GM12878 (cell line): Measurements from ENCODE around the gene ZNF260. TPM values are rescaled to one million over a fixed set of nuclear protein-coding genes. Genes with fewer than 3 reads are reported as not detected.

Experiments used
- ATF2 ChIP-seq: IDR thresholded peaks from 2 replicates; pipeline ENCODE4 v1.6.1; 2012; ENCODE audit warnings: low read length, inconsistent platforms
- ATF7 ChIP-seq: fragments of 450-650 bp; IDR thresholded peaks from 2 replicates; pipeline ENCODE4 v1.6.1; 2016; ENCODE audit warnings: low read depth, mild to moderate bottlenecking
- BMI1 ChIP-seq: fragments of 450-650 bp; IDR thresholded peaks from 2 replicates; pipeline ENCODE4 v1.6.1; 2016; ENCODE audit warnings: mild to moderate bottlenecking, moderate library complexity, borderline replicate concordance
- CBFB ChIP-seq: IDR thresholded peaks from 2 replicates; pipeline ENCODE4 v1.6.1; 2016; ENCODE audit warnings: antibody characterized with exemption, low read depth
- E4F1 ChIP-seq: fragments of 450-650 bp; IDR thresholded peaks from 2 replicates; pipeline ENCODE4 v1.6.1; 2018; ENCODE audit warnings: borderline replicate concordance, mild to moderate bottlenecking; ENCODE audit not compliant: partially characterized antibody
- FOXM1 ChIP-seq: IDR thresholded peaks from 2 replicates; pipeline ENCODE4 v1.6.1; 2012; ENCODE audit warnings: low read depth, mild to moderate bottlenecking, inconsistent platforms, low read length, moderate library complexity
- JUND ChIP-seq: IDR thresholded peaks from 2 replicates; pipeline ENCODE4 v1.6.1; 2012; ENCODE audit warnings: low read depth, mild to moderate bottlenecking, low read length, improper control_type of control experiment, moderate library complexity
- NR2C2 ChIP-seq: IDR thresholded peaks from 2 replicates; pipeline ENCODE4 v1.6.1; 2011; ENCODE audit warnings: borderline replicate concordance, low read depth; ENCODE audit not compliant: control insufficient read depth, insufficient read length
- PKNOX1 ChIP-seq: fragments of 450-650 bp; IDR thresholded peaks from 2 replicates; pipeline ENCODE4 v1.6.1; 2016; ENCODE audit warnings: mild to moderate bottlenecking
- RB1 ChIP-seq: fragments of 450-650 bp; formaldehyde crosslinking; IDR thresholded peaks from 2 replicates; pipeline ENCODE4 v1.6.1; 2017; ENCODE audit warnings: mild to moderate bottlenecking, borderline replicate concordance
- RBBP5 ChIP-seq: fragments of 200-600 bp; sonication (generic); conservative IDR thresholded peaks from 2 replicates; pipeline ENCODE4 v1.6.1; 2016
- SREBF1 ChIP-seq: IDR thresholded peaks from 2 replicates; pipeline ENCODE4 v1.6.1; 2012; ENCODE audit warnings: mild to moderate bottlenecking, low read length
- SRF ChIP-seq, 2 experiments: IDR thresholded peaks; 2 replicates each; pipeline ENCODE4 v1.6.1; 2011; ENCODE audit warnings: low read depth in 2 of 2, low read length in 2 of 2, mild to moderate bottlenecking in 1 of 2, moderate library complexity in 1 of 2
- SUPT20H ChIP-seq: IDR thresholded peaks from 2 replicates; pipeline ENCODE4 v1.6.1; 2011; ENCODE audit warnings: low read depth, mild to moderate bottlenecking, low read length, moderate library complexity, borderline replicate concordance; ENCODE audit not compliant: control insufficient read depth
- WRNIP1 ChIP-seq: IDR thresholded peaks from 2 replicates; pipeline ENCODE4 v1.6.1; 2011; ENCODE audit warnings: low read depth, low read length, improper control_type of control experiment, borderline replicate concordance
- ZNF622 ChIP-seq: fragments of 450-650 bp; IDR thresholded peaks from 2 replicates; pipeline ENCODE4 v1.6.1; 2017; ENCODE audit warnings: mild to moderate bottlenecking, inconsistent platforms
- polyA plus RNA-seq, 11 experiments: library from polyadenylated mRNA; depleted of rRNA in 4 of 11; unstranded in 6 of 11; stranded (reverse) in 5 of 11; fragments of >200 nt; fragmentation: Nextera tagmentation in 4 of 11; fragmentation: Illumina TruSeq in 1 of 11; extraction: Ambion mirVana in 4 of 11; extraction: Trizol in 1 of 11; gene quantifications; 1 replicate in 1 of 11; 2 replicates in 10 of 11; pipeline versions ENCODE4 v1.2.1 to v1.2.3, GENCODE V29; 2011 to 2016; ENCODE audit warnings: inconsistent platforms in 2 of 11, missing spikeins in 2 of 11, low read depth in 1 of 11
- total RNA-seq, 4 experiments: library from RNA; depleted of rRNA in 3 of 4; stranded (reverse); fragments of >200 nt in 3 of 4; fragmentation: Illumina TruSeq in 1 of 4; extraction: Trizol in 1 of 4; gene quantifications; 2 replicates each; pipeline versions ENCODE4 v1.2.1 to v1.2.3, GENCODE V29; 2013 to 2021
- TF ChIP-seq, protein P1 (sequence below): fragments of 450-650 bp; IDR thresholded peaks from 2 replicates; pipeline ENCODE4 v1.6.1; 2017; ENCODE audit warnings: antibody characterized with exemption, mild to moderate bottlenecking, moderate library complexity
- TF ChIP-seq, protein P2 (sequence below), 3 experiments: IDR thresholded peaks in 2 of 3; conservative IDR thresholded peaks in 1 of 3; 2 replicates each; pipeline ENCODE4 v1.5.1; 2011; ENCODE audit warnings: low read depth in 3 of 3, low read length in 3 of 3, mild to moderate bottlenecking in 3 of 3, control low read depth in 2 of 3, moderate library complexity in 2 of 3, inconsistent platforms in 1 of 3, mixed read lengths in 1 of 3; ENCODE audit not compliant: control insufficient read depth in 2 of 3, insufficient read depth in 1 of 3; ENCODE audit errors: extremely low read depth in 1 of 3
- TF ChIP-seq, protein P3 (sequence below): IDR thresholded peaks from 2 replicates; pipeline ENCODE4 v1.6.1; 2011; ENCODE audit warnings: low read depth, mild to moderate bottlenecking, low read length, moderate library complexity, borderline replicate concordance; ENCODE audit errors: extremely low read depth

The ZNF260 gene
- total and polyA plus RNA-seq, 10 of the 15 experiments (the other 5 are each of a cell fraction or from before 2014, with no cell fraction given): 1.9 to 9.7 (median 7.1) TPM

DNA sequence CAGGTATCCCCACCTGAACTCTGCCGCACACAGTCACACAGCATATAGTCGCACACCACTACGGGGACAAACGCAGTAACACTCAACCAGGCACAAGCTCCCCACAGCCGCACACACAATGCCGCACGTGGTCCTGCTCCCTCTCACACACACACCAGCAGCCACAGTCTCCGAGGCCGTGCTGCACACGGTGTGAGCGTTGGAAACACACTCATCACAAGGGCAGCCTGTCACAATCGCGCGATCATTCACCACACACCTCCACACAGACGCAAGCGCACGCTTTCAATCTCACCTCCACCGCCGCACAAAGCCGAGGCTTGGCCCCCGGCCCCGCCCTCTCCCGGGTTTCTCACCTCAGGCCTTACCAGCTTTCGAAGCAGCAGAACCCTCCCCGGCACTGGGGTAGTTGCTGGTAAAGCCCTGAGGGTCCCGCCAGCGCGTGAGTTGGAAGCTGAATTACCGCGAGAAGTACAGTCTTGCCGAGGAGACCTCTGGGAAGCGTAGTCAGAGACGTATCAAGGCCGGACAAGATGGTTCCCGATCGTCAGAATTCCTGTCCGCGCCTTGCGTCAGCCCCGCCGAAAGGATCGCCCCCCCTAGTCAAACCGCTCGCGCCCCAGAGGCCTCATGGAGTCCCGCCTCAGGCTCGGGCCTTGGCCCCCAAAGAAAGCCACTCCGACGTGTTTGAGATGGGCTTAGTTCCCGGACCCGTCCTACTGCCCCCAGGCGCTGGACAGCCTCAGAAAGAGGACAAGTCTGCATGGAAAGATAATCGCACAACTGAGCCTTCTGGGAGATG is 38.8 kb downstream of the ZNF260 start, which contains the start of gene ZNF566 (continued):
- TF ChIP-seq, protein P1, sequence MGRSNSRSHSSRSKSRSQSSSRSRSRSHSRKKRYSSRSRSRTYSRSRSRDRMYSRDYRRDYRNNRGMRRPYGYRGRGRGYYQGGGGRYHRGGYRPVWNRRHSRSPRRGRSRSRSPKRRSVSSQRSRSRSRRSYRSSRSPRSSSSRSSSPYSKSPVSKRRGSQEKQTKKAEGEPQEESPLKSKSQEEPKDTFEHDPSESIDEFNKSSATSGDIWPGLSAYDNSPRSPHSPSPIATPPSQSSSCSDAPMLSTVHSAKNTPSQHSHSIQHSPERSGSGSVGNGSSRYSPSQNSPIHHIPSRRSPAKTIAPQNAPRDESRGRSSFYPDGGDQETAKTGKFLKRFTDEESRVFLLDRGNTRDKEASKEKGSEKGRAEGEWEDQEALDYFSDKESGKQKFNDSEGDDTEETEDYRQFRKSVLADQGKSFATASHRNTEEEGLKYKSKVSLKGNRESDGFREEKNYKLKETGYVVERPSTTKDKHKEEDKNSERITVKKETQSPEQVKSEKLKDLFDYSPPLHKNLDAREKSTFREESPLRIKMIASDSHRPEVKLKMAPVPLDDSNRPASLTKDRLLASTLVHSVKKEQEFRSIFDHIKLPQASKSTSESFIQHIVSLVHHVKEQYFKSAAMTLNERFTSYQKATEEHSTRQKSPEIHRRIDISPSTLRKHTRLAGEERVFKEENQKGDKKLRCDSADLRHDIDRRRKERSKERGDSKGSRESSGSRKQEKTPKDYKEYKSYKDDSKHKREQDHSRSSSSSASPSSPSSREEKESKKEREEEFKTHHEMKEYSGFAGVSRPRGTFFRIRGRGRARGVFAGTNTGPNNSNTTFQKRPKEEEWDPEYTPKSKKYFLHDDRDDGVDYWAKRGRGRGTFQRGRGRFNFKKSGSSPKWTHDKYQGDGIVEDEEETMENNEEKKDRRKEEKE: no peak
- TF ChIP-seq SUPT20H (no peak), RB1 (no peak; the same call in 1 of the 2 replicates), ATF2 (no peak), SRF (IDR thresholded peaks at IDR 0.05; ENCODE audit: low read depth in 2 of 2, low read length in 2 of 2) (no peak), PKNOX1 (peak; percentile 66), FOXM1 (no peak), ATF7 (peak; percentile 8; the same call in 1 of the 2 replicates), NR2C2 (no peak), BMI1 (no peak), RBBP5 (no peak; the same call in 1 of the 2 replicates), JUND (no peak), ZNF622 (no peak), E4F1 (no peak), CBFB (peak; percentile 67; the same call in 1 of the 2 replicates), WRNIP1 (no peak), SREBF1 (no peak)
- TF ChIP-seq, protein P2, sequence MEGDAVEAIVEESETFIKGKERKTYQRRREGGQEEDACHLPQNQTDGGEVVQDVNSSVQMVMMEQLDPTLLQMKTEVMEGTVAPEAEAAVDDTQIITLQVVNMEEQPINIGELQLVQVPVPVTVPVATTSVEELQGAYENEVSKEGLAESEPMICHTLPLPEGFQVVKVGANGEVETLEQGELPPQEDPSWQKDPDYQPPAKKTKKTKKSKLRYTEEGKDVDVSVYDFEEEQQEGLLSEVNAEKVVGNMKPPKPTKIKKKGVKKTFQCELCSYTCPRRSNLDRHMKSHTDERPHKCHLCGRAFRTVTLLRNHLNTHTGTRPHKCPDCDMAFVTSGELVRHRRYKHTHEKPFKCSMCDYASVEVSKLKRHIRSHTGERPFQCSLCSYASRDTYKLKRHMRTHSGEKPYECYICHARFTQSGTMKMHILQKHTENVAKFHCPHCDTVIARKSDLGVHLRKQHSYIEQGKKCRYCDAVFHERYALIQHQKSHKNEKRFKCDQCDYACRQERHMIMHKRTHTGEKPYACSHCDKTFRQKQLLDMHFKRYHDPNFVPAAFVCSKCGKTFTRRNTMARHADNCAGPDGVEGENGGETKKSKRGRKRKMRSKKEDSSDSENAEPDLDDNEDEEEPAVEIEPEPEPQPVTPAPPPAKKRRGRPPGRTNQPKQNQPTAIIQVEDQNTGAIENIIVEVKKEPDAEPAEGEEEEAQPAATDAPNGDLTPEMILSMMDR (IDR thresholded peaks at IDR 0.05 in 2 of 3, conservative IDR thresholded peaks at IDR 0.05 in 1 of 3; ENCODE audit: control insufficient read depth in 2 of 3, extremely low read depth in 1 of 3, insufficient read depth in 1 of 3, low read depth in 3 of 3, low read length in 3 of 3): no peak
- TF ChIP-seq, protein P3, sequence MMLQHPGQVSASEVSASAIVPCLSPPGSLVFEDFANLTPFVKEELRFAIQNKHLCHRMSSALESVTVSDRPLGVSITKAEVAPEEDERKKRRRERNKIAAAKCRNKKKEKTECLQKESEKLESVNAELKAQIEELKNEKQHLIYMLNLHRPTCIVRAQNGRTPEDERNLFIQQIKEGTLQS: no peak
